Mammary epithelial cell (primary cell): ENCODE data around the gene CUX1.

ENCODE experiments used
- CTCF ChIP-seq, 2 donors: IDR thresholded peaks in 1 of 2; conservative IDR thresholded peaks in 1 of 2; 2 replicates each; pipeline ENCODE4 v1.5.1; 2011 to 2012; ENCODE audit warnings: inconsistent platforms in 2 of 2, low read length in 2 of 2, mild to moderate bottlenecking in 2 of 2, control low read depth in 1 of 2, low read depth in 1 of 2; ENCODE audit not compliant: insufficient read depth in 1 of 2; ENCODE audit errors: extremely low read depth in 1 of 2
- EZH2 ChIP-seq: IDR thresholded peaks from 2 replicates; pipeline ENCODE4 v1.6.1; 2012; ENCODE audit warnings: low read length, inconsistent platforms, borderline replicate concordance

- no peak for TF ChIP-seq CTCF (conservative IDR thresholded peaks at IDR 0.05 in 1 of 2, IDR thresholded peaks at IDR 0.05 in 1 of 2; ENCODE audit: extremely low read depth in 1 of 2, insufficient read depth in 1 of 2, low read depth in 1 of 2, low read length in 2 of 2)
- no peak for TF ChIP-seq EZH2
Observed at GRCh38 chr7:101862280-101863220, 45.1 kb downstream of the CUX1 start.
